Natural killer cell (primary cell): ENCODE data around the gene SNAPC2. TPM values are rescaled to one million over a fixed set of nuclear protein-coding genes. Genes with fewer than 3 reads are reported as not detected.
A peak's percentile ranks its signal among the peaks of the same experiment; 100 is the strongest.

Experiments used
- ATAC-seq, 3 donors: fragments of 150-1000 bp in 2 of 3; fragments of 200-7000 bp in 1 of 3; cut with Tn5 transposase; 1 replicate in 1 of 3; 2 replicates in 2 of 3; pipeline ENCODE4 v1.10.0; 2021; ENCODE audit warnings: mild to moderate bottlenecking in 2 of 3, moderate library complexity in 2 of 3
- DNase-seq, 2 donors: peaks; one replicate each; pipeline versions ENCODE4 v3.0.0 to v3.0.0-alpha.2; 2013 to 2021; ENCODE audit warnings: mixed read lengths in 1 of 2
- H3K27ac ChIP-seq: one replicate; pipeline ENCODE4 v1.5.1; 2013; ENCODE audit warnings: mild to moderate bottlenecking, low read length
- H3K27me3 ChIP-seq: one replicate; pipeline ENCODE4 v1.6.1; 2013; ENCODE audit warnings: low read length; ENCODE audit not compliant: control insufficient read depth, insufficient read depth
- H3K36me3 ChIP-seq: one replicate; pipeline ENCODE4 v1.6.1; 2013; ENCODE audit warnings: low read length; ENCODE audit not compliant: control insufficient read depth, insufficient read depth
- H3K4me1 ChIP-seq: one replicate; pipeline ENCODE4 v1.6.1; 2013; ENCODE audit warnings: low read length; ENCODE audit not compliant: control insufficient read depth, insufficient read depth
- H3K4me3 ChIP-seq: one replicate; pipeline ENCODE4 v1.5.1; 2013; ENCODE audit warnings: low read length
- H3K9me3 ChIP-seq: one replicate; pipeline ENCODE4 v1.6.1; 2013; ENCODE audit warnings: low read length; ENCODE audit not compliant: control insufficient read depth, insufficient read depth
- H3K27ac Mint-ChIP-seq, 2 donors: one replicate each; pipeline ENCODE4 v1.8.0; 2022; ENCODE audit warnings: mild to moderate bottlenecking in 2 of 2, mixed read lengths in 2 of 2, moderate library complexity in 1 of 2
- H3K27me3 Mint-ChIP-seq, 2 donors: one replicate each; pipeline ENCODE4 v1.8.0; 2022; ENCODE audit warnings: low read depth in 2 of 2, mixed read lengths in 2 of 2
- H3K36me3 Mint-ChIP-seq: one replicate; pipeline ENCODE4 v1.8.0; 2022; ENCODE audit warnings: mixed read lengths
- H3K4me1 Mint-ChIP-seq, 2 donors: one replicate each; pipeline ENCODE4 v1.8.0; 2022; ENCODE audit warnings: mixed read lengths in 2 of 2
- H3K4me3 Mint-ChIP-seq: one replicate; pipeline ENCODE4 v1.8.0; 2022; ENCODE audit warnings: mild to moderate bottlenecking, moderate library complexity, mixed read lengths
- H3K9me3 Mint-ChIP-seq, 2 donors: one replicate each; pipeline ENCODE4 v1.8.0; 2022; ENCODE audit warnings: mixed read lengths in 2 of 2
- CTCF ChIP-seq: fragments of 200-600 bp; IDR thresholded peaks from one replicate; pipeline ENCODE4 v1.8.0; 2022; ENCODE audit warnings: antibody characterized with exemption
- WGBS: methylation state at CpG from one replicate; pipeline ENCODE4 v1.1.7; 2013; ENCODE audit warnings: missing lambda C conversion rate; ENCODE audit not compliant: insufficient coverage; 5-methylcytosine and 5-hydroxymethylcytosine counted together
- intact Hi-C: fragments of 100-400 bp; cut with micrococcal nuclease; formaldehyde crosslinking; loops from one replicate; pipeline ENCODE4 v1.14.2; 2022
- total RNA-seq, 4 donors: library from RNA; stranded (reverse); fragments of 120-200 nt in 1 of 4; gene quantifications; one replicate each; pipeline versions ENCODE4 v1.2.3 to v1.2.4, GENCODE V29; 2013 to 2022

SNAPC2 gene
- total RNA-seq, 3 donors from 2014 or later (not counting 1 experiment from before 2014, with no cell fraction given), result 22.1 to 32.4 (median 27.1) TPM

- Mint-ChIP-seq H3K36me3 (no peaks in the 10 kb centered on the region), H3K27me3 (no peaks in the 10 kb centered on the region), H3K9me3 (no peaks in the 10 kb centered on the region), H3K4me3 (no peak overlapping the region), H3K27ac (no peak overlapping the region), H3K4me1 (peaks cover 0 to 11% of the 10 kb centered on the region in 2 donors)
- Histone ChIP-seq H3K4me1 (peaks cover 9% of the 10 kb centered on the region), H3K36me3 (peaks cover 64% of the 10 kb centered on the region), H3K27me3 (no peaks in the 10 kb centered on the region), H3K4me3 (no peak overlapping the region), H3K27ac (no peak overlapping the region), H3K9me3 (no peaks in the 10 kb centered on the region)
- intact Hi-C loops, result no loop called here
- ATAC-seq, result no peak
- DNase-seq, result no peak
- TF ChIP-seq CTCF, result no peak
- 96% methylated on average over 55 of the region's 55 CpGs for WGBS
Observed at GRCh38 chr19:7933828-7934725, 13.9 kb downstream of the SNAPC2 start.

GRCh38 chr19:7934766-7935165, 14.6 kb downstream of the SNAPC2 start:
- no peaks in the 10 kb centered on the region for H3K27me3 ChIP-seq
- no peaks in the 10 kb centered on the region for H3K9me3 Mint-ChIP-seq
- H3K4me1 Mint-ChIP-seq, result peaks cover 0 to 5% of the 10 kb centered on the region in 2 donors
- ATAC-seq (no peak), DNase-seq (no peak)
- peaks cover 64% of the 10 kb centered on the region for H3K36me3 ChIP-seq
- H3K9me3 ChIP-seq, result no peaks in the 10 kb centered on the region
- H3K4me3 Mint-ChIP-seq, result no peak overlapping the region
- peaks cover 3% of the 10 kb centered on the region for H3K4me1 ChIP-seq
- H3K27ac ChIP-seq, result no peak overlapping the region
- intact Hi-C loops, result no loop called here
- H3K27me3 Mint-ChIP-seq, result no peaks in the 10 kb centered on the region
- H3K36me3 Mint-ChIP-seq, result no peaks in the 10 kb centered on the region
- 94% methylated on average over 21 of the region's 21 CpGs for WGBS
- no peak overlapping the region for H3K4me3 ChIP-seq
- no peak for TF ChIP-seq CTCF
- no peak overlapping the region for H3K27ac Mint-ChIP-seq

GRCh38 chr19:7940841-7941240, 20.7 kb downstream of the SNAPC2 start:
- peaks cover 24% of the 10 kb centered on the region for H3K36me3 ChIP-seq
- peak overlapping the region; percentile 21 for H3K4me3 Mint-ChIP-seq
- H3K27me3 Mint-ChIP-seq, result peaks cover 0 to 4% of the 10 kb centered on the region in 2 donors
- H3K27me3 ChIP-seq, result no peaks in the 10 kb centered on the region
- H3K27ac ChIP-seq, result no peak overlapping the region
- ATAC-seq (no peak), DNase-seq (no peak)
- H3K9me3 ChIP-seq, result no peaks in the 10 kb centered on the region
- peaks cover 20% of the 10 kb centered on the region for H3K4me1 ChIP-seq
- H3K36me3 Mint-ChIP-seq, result peaks cover 6% of the 10 kb centered on the region
- no peak overlapping the region for H3K27ac Mint-ChIP-seq
- no peaks in the 10 kb centered on the region for H3K9me3 Mint-ChIP-seq
- WGBS, result 98% methylated on average over 10 of the region's 13 CpGs
- intact Hi-C loops, result no loop called here
- no peak overlapping the region for H3K4me3 ChIP-seq
- no peak for TF ChIP-seq CTCF
- peaks cover 15 to 35% of the 10 kb centered on the region in 2 donors for H3K4me1 Mint-ChIP-seq
